IPS-15b (cell line): Measurements from ENCODE around the gene FBXW11.
A peak's percentile ranks its signal among the peaks of the same experiment; 100 is the strongest.

Source experiments
- H3K27me3 ChIP-seq: one replicate; pipeline ENCODE4 v1.6.1; 2013; ENCODE audit warnings: low read length; ENCODE audit not compliant: control insufficient read depth, insufficient read depth
- H3K36me3 ChIP-seq: one replicate; pipeline ENCODE4 v1.6.1; 2013; ENCODE audit warnings: low read length; ENCODE audit not compliant: control insufficient read depth, insufficient read depth
- H3K4me1 ChIP-seq: one replicate; pipeline ENCODE4 v1.6.1; 2013; ENCODE audit warnings: mild to moderate bottlenecking, low read length; ENCODE audit not compliant: control insufficient read depth, insufficient read depth
- H3K4me3 ChIP-seq: one replicate; pipeline ENCODE4 v1.5.1; 2013; ENCODE audit warnings: low read depth, low read length
- H3K9ac ChIP-seq: one replicate; pipeline ENCODE4 v1.6.1; 2013; ENCODE audit warnings: low read depth, mild to moderate bottlenecking, low read length
- H3K9me3 ChIP-seq: one replicate; pipeline ENCODE4 v1.6.1; 2013; ENCODE audit warnings: mild to moderate bottlenecking, low read length; ENCODE audit not compliant: control insufficient read depth, insufficient read depth

The FBXW11 gene

DNA sequence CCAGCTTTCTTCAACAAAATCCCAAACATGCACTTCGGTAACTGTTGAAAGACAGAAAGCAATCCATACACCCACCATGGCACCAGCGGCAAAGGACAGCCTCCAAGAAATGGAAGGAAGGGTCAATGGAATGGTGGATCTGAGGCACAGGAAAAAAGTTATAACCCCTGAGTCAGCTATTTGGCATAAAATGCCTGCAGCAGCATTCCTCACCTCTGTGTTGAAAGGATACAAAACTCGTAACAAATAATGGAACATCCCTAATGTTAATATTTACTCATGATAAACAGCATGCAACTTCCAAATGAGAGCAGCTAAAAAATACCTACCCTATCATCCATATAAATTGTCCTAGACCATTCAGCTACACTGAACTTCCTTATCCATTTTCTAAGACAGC is 9.4 kb downstream of the FBXW11 start:
- Histone ChIP-seq H3K9me3 (no peaks in the 10 kb centered on the region), H3K36me3 (no peaks in the 10 kb centered on the region), H3K27me3 (no peaks in the 10 kb centered on the region), H3K4me3 (no peak overlapping the region), H3K9ac (no peak overlapping the region), H3K4me1 (peaks cover 50% of the 10 kb centered on the region)

- H3K4me3 ChIP-seq = no peak overlapping the region
- H3K9me3 ChIP-seq = no peaks in the 10 kb centered on the region
- no peaks in the 10 kb centered on the region for H3K36me3 ChIP-seq
- H3K9ac ChIP-seq = no peak overlapping the region
- H3K27me3 ChIP-seq = no peaks in the 10 kb centered on the region
- peaks cover 22% of the 10 kb centered on the region for H3K4me1 ChIP-seq
These were observed 13.6 kb downstream of the FBXW11 start for GRCh38 chr5:171992813-171993212.

- no peaks in the 10 kb centered on the region for H3K9me3 ChIP-seq
- H3K9ac ChIP-seq = no peak overlapping the region
- peaks cover 20% of the 10 kb centered on the region for H3K4me1 ChIP-seq
- no peaks in the 10 kb centered on the region for H3K36me3 ChIP-seq
- H3K27me3 ChIP-seq = no peaks in the 10 kb centered on the region
- no peak overlapping the region for H3K4me3 ChIP-seq
These were observed 14.1 kb downstream of the FBXW11 start for GRCh38 chr5:171992305-171992704.

DNA sequence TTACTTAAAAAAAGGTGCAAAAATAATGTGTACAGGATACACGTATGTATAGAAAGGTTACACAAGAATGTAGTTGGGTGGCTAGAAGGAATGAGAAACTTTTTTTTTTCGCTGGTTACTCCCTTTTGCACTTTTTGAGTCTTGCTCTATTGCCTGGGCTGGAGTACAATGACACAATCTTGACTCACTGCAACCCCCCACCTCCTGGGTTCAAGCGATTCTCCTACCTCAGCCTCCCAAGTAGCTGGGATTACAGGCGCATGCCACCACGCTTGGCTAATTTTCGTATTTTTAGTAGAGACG is 15.8 kb downstream of the FBXW11 start:
- Histone ChIP-seq H3K4me1 (peaks cover 13% of the 10 kb centered on the region), H3K36me3 (no peaks in the 10 kb centered on the region), H3K9me3 (no peaks in the 10 kb centered on the region), H3K27me3 (no peaks in the 10 kb centered on the region), H3K9ac (no peak overlapping the region), H3K4me3 (no peak overlapping the region)

GRCh38 chr5:171989946-171990712 is 16.3 kb downstream of the FBXW11 start:
- Histone ChIP-seq H3K4me3 (no peak overlapping the region), H3K9ac (no peak overlapping the region), H3K9me3 (no peaks in the 10 kb centered on the region), H3K4me1 (peaks cover 17% of the 10 kb centered on the region), H3K36me3 (no peaks in the 10 kb centered on the region), H3K27me3 (no peaks in the 10 kb centered on the region)

DNA sequence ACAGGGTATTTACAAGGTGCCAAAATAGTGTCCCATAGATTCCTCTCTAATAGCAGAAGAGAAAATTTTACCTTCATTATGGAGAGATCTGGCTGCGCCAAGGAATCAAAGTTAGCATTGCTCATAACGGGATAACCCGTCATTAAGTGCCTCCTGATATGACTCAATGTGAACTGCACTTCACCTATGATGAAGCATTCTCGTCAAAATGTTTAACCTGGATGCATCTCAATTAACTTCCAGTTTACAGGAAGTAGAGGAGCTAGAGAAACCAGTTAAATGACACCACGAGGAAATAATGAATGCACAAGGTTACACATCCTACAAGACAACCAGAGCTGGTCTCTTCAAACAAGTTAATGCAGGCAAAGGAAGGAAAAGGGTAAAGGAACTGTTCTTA is 17.2 kb downstream of the FBXW11 start:
- H3K4me1 ChIP-seq = peaks cover 21% of the 10 kb centered on the region
- no peak overlapping the region for H3K4me3 ChIP-seq
- H3K27me3 ChIP-seq = no peaks in the 10 kb centered on the region
- H3K36me3 ChIP-seq = no peaks in the 10 kb centered on the region
- no peaks in the 10 kb centered on the region for H3K9me3 ChIP-seq
- no peak overlapping the region for H3K9ac ChIP-seq

- H3K4me3 ChIP-seq = no peak overlapping the region
- H3K9ac ChIP-seq = peak overlapping the region; percentile 3
- H3K36me3 ChIP-seq = no peaks in the 10 kb centered on the region
- no peaks in the 10 kb centered on the region for H3K9me3 ChIP-seq
- H3K27me3 ChIP-seq = no peaks in the 10 kb centered on the region
- H3K4me1 ChIP-seq = peaks cover 39% of the 10 kb centered on the region
These were observed 19.7 kb downstream of the FBXW11 start for GRCh38 chr5:171986772-171987171.

GRCh38 chr5:171984748-171985419 is 21.6 kb downstream of the FBXW11 start:
- Histone ChIP-seq H3K9me3 (no peaks in the 10 kb centered on the region), H3K27me3 (no peaks in the 10 kb centered on the region), H3K36me3 (no peaks in the 10 kb centered on the region), H3K4me3 (no peak overlapping the region), H3K4me1 (peaks cover 47% of the 10 kb centered on the region), H3K9ac (no peak overlapping the region)

- Histone ChIP-seq H3K9ac (no peak overlapping the region), H3K9me3 (peaks cover 8% of the 10 kb centered on the region), H3K4me1 (peaks cover 54% of the 10 kb centered on the region), H3K4me3 (no peak overlapping the region), H3K27me3 (no peaks in the 10 kb centered on the region), H3K36me3 (no peaks in the 10 kb centered on the region)
These were observed 24.6 kb downstream of the FBXW11 start for GRCh38 chr5:171981847-171982246.

DNA sequence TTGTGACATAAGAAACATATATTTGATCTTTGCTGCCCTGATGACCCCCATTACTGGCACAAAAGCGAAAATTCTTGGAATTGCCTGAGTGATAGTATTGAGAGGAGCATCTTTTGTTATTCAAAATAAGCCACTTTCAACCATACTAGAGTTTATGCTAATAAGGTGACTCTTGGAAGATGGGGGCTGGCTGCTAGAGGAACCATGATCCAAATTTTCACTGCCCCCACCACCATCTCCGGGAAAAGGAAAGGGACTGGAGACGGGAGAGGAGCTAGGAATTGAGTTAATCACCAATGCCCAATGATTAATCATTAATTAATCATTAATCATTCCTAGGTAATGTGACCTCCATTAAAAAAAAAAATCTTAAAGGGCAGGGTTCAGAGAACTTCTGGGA is 25.6 kb downstream of the FBXW11 start:
- peaks cover 63% of the 10 kb centered on the region for H3K4me1 ChIP-seq
- H3K9ac ChIP-seq = no peak overlapping the region
- H3K9me3 ChIP-seq = peaks cover 8% of the 10 kb centered on the region
- H3K36me3 ChIP-seq = no peaks in the 10 kb centered on the region
- no peaks in the 10 kb centered on the region for H3K27me3 ChIP-seq
- H3K4me3 ChIP-seq = peak overlapping the region; percentile 9

GRCh38 chr5:171979606-171980005 is 26.8 kb downstream of the FBXW11 start:
- Histone ChIP-seq H3K36me3 (no peaks in the 10 kb centered on the region), H3K27me3 (no peaks in the 10 kb centered on the region), H3K9ac (no peak overlapping the region)

GRCh38 chr5:171978519-171978918 is 27.9 kb downstream of the FBXW11 start:
- H3K4me3 ChIP-seq = peak overlapping the region; percentile 10
- peaks cover 8% of the 10 kb centered on the region for H3K9me3 ChIP-seq
- peaks cover 57% of the 10 kb centered on the region for H3K4me1 ChIP-seq
- H3K27me3 ChIP-seq = no peaks in the 10 kb centered on the region
- H3K36me3 ChIP-seq = no peaks in the 10 kb centered on the region
- H3K9ac ChIP-seq = no peak overlapping the region

More at GRCh38 chr5:171979606-171980005, 26.8 kb downstream of the FBXW11 start:
- Histone ChIP-seq H3K4me3 (no peak overlapping the region), H3K9me3 (peaks cover 8% of the 10 kb centered on the region), H3K4me1 (peaks cover 66% of the 10 kb centered on the region)
